Caco-2 (cell line): ENCODE results near the gene GABBR1. TPM values are rescaled to one million over a fixed set of nuclear protein-coding genes. Genes with fewer than 3 reads are reported as not detected.

Experiments
- BruUV-seq: library from RNA; stranded (reverse); fragments of 400-500 nt; replicated peaks from 2 replicates; lab custom pipeline; 2021; lab: Mats Ljungman, UMichigan
- CTCF ChIA-PET: fragments of 300-600 bp; sonication (Branson Sonifier 250); formaldehyde crosslinking; loops from one replicate; lab custom pipeline; 2022; ENCODE audit warnings: antibody characterized with exemption; lab: Charles Lee
- POLR2A ChIA-PET: fragments of 300-600 bp; sonication (Branson Sonifier 250); formaldehyde crosslinking; loops from one replicate; lab custom pipeline; 2022; ENCODE audit warnings: antibody characterized with exemption; lab: Charles Lee
- DNase-seq, 2 experiments: peaks; one replicate each; pipeline versions ENCODE4 v3.0.0 to v3.0.0-alpha.2; 2020 to 2022
- H3K27me3 ChIP-seq: replicated peaks from 2 replicates; pipeline ENCODE4 v1.6.0; 2011; ENCODE audit warnings: low read length; ENCODE audit not compliant: control insufficient read depth, insufficient read depth
- H3K36me3 ChIP-seq: 2 replicates; pipeline ENCODE4 v1.5.1; 2011; ENCODE audit warnings: low read length; ENCODE audit not compliant: control insufficient read depth, insufficient read depth
- H3K4me1 ChIP-seq: fragments of 250-450 bp; sonication (Bioruptor Pico); 2 replicates; pipeline ENCODE4 v1.5.1; 2020; ENCODE audit warnings: mild to moderate bottlenecking
- H3K4me3 ChIP-seq: 2 replicates; pipeline ENCODE4 v1.5.1; 2011; ENCODE audit warnings: low read depth, mild to moderate bottlenecking, control low read depth, low read length
- H3K9me3 ChIP-seq: fragments of 250-450 bp; sonication (Bioruptor Pico); 2 replicates; pipeline ENCODE4 v1.5.1; 2020; ENCODE audit warnings: mild to moderate bottlenecking, moderate library complexity
- H3K27ac Mint-ChIP-seq: one replicate; pipeline ENCODE4 v1.8.0; 2022; ENCODE audit warnings: mixed read lengths; ENCODE audit not compliant: unreplicated experiment
- H3K27me3 Mint-ChIP-seq: one replicate; pipeline ENCODE4 v1.8.0; 2022; ENCODE audit warnings: mixed read lengths; ENCODE audit not compliant: insufficient read depth, unreplicated experiment
- H3K36me3 Mint-ChIP-seq: one replicate; pipeline ENCODE4 v1.8.0; 2022; ENCODE audit warnings: mild to moderate bottlenecking, mixed read lengths; ENCODE audit not compliant: insufficient read depth, unreplicated experiment
- H3K4me1 Mint-ChIP-seq: one replicate; pipeline ENCODE4 v1.8.0; 2022; ENCODE audit warnings: low read depth, mixed read lengths; ENCODE audit not compliant: unreplicated experiment
- H3K4me3 Mint-ChIP-seq: one replicate; pipeline ENCODE4 v1.8.0; 2022; ENCODE audit warnings: mild to moderate bottlenecking, moderate library complexity, mixed read lengths; ENCODE audit not compliant: unreplicated experiment
- H3K9me3 Mint-ChIP-seq: one replicate; pipeline ENCODE4 v1.8.0; 2022; ENCODE audit warnings: mixed read lengths; ENCODE audit not compliant: unreplicated experiment
- CTCF ChIP-seq, 2 experiments: fragments of 200-600 bp in 1 of 2; IDR thresholded peaks; 1 replicate in 1 of 2; 2 replicates in 1 of 2; pipeline versions ENCODE4 v1.5.1 to v1.8.0; 2011 to 2022; ENCODE audit warnings: antibody characterized with exemption in 1 of 2, control low read depth in 1 of 2, inconsistent platforms in 1 of 2, low read depth in 1 of 2, low read length in 1 of 2, mild to moderate bottlenecking in 1 of 2, moderate library complexity in 1 of 2; ENCODE audit not compliant: insufficient read depth in 1 of 2, severe bottlenecking in 1 of 2, unreplicated experiment in 1 of 2
- intact Hi-C: fragments of 100-400 bp; cut with micrococcal nuclease; formaldehyde crosslinking; loops from one replicate; pipeline ENCODE4 v1.10.0; 2022; ENCODE audit not compliant: unreplicated experiment
- total RNA-seq: library from RNA; stranded (reverse); gene quantifications from 2 replicates; pipeline ENCODE4 v1.2.3, GENCODE V29; 2022

GABBR1 gene
- total RNA-seq, 1 experiment from 2014 or later = 3.3 TPM

GRCh38 chr6:29531668-29532067, 101.3 kb downstream of the GABBR1 start:
- CTCF ChIA-PET = interaction anchor here (1.5 kb wide), 1 partner anchor 58 kb away, joined by 3 read pairs; no protein-coding TSS in a partner anchor
- no peak for DNase-seq
- Histone ChIP-seq H3K4me1 (no peaks in the 10 kb centered on the region), H3K4me3 (no peak overlapping the region), H3K9me3 (no peaks in the 10 kb centered on the region), H3K36me3 (no peaks in the 10 kb centered on the region), H3K27me3 (no peaks in the 10 kb centered on the region)
- peaks cover 2% of the 10 kb centered on the region for H3K27me3 Mint-ChIP-seq
- no peaks in the 10 kb centered on the region for H3K36me3 Mint-ChIP-seq
- H3K4me3 Mint-ChIP-seq = no peak overlapping the region
- intact Hi-C loops = no loop called here
- H3K27ac Mint-ChIP-seq = no peak overlapping the region
- no peaks in the 10 kb centered on the region for H3K9me3 Mint-ChIP-seq
- TF ChIP-seq CTCF (IDR thresholded peaks at IDR 0.05; ENCODE audit: insufficient read depth in 1 of 2, low read depth in 1 of 2, low read length in 1 of 2, severe bottlenecking in 1 of 2, unreplicated experiment in 1 of 2) = no peak
- no peaks in the 10 kb centered on the region for H3K4me1 Mint-ChIP-seq
- no TSS peak for BruUV-seq
- POLR2A ChIA-PET = no interaction called here

GRCh38 chr6:29530671-29531310, 102.2 kb downstream of the GABBR1 start:
- Histone ChIP-seq H3K4me3 (no peak overlapping the region), H3K4me1 (no peaks in the 10 kb centered on the region), H3K36me3 (no peaks in the 10 kb centered on the region), H3K27me3 (no peaks in the 10 kb centered on the region), H3K9me3 (no peaks in the 10 kb centered on the region)
- Mint-ChIP-seq H3K4me3 (no peak overlapping the region), H3K36me3 (no peaks in the 10 kb centered on the region), H3K9me3 (no peaks in the 10 kb centered on the region), H3K27ac (no peak overlapping the region), H3K4me1 (no peaks in the 10 kb centered on the region), H3K27me3 (peaks cover 2% of the 10 kb centered on the region)
- POLR2A ChIA-PET = no interaction called here
- no peak for DNase-seq
- no TSS peak for BruUV-seq
- intact Hi-C loops = no loop called here
- CTCF ChIA-PET = no interaction called here
- no peak for TF ChIP-seq CTCF (IDR thresholded peaks at IDR 0.05; ENCODE audit: insufficient read depth in 1 of 2, low read depth in 1 of 2, low read length in 1 of 2, severe bottlenecking in 1 of 2, unreplicated experiment in 1 of 2)

- TF ChIP-seq CTCF (IDR thresholded peaks at IDR 0.05; ENCODE audit: insufficient read depth in 1 of 2, low read depth in 1 of 2, low read length in 1 of 2, severe bottlenecking in 1 of 2, unreplicated experiment in 1 of 2) = no peak
Observed at GRCh38 chr6:29529956-29530355, 103.0 kb downstream of the GABBR1 start.

More at GRCh38 chr6:29529956-29530355, 103.0 kb downstream of the GABBR1 start:
- Histone ChIP-seq H3K4me1 (no peaks in the 10 kb centered on the region), H3K9me3 (no peaks in the 10 kb centered on the region), H3K4me3 (no peak overlapping the region), H3K27me3 (no peaks in the 10 kb centered on the region), H3K36me3 (no peaks in the 10 kb centered on the region)
- H3K27ac Mint-ChIP-seq = no peak overlapping the region
- CTCF ChIA-PET = no interaction called here
- POLR2A ChIA-PET = no interaction called here
- BruUV-seq = no TSS peak
- no peaks in the 10 kb centered on the region for H3K36me3 Mint-ChIP-seq
- intact Hi-C loops = no loop called here
- no peak overlapping the region for H3K4me3 Mint-ChIP-seq
- no peaks in the 10 kb centered on the region for H3K4me1 Mint-ChIP-seq
- H3K9me3 Mint-ChIP-seq = no peaks in the 10 kb centered on the region
- no peak for DNase-seq
- H3K27me3 Mint-ChIP-seq = peaks cover 2% of the 10 kb centered on the region
